ENCODE results near the gene TADA1. TPM values are rescaled to one million over a fixed set of nuclear protein-coding genes. Genes with fewer than 3 reads are reported as not detected.

The TADA1 gene
- total and polyA plus RNA-seq, 2 experiments from 2014 or later = 21.8 to 22.0 TPM

DNA sequence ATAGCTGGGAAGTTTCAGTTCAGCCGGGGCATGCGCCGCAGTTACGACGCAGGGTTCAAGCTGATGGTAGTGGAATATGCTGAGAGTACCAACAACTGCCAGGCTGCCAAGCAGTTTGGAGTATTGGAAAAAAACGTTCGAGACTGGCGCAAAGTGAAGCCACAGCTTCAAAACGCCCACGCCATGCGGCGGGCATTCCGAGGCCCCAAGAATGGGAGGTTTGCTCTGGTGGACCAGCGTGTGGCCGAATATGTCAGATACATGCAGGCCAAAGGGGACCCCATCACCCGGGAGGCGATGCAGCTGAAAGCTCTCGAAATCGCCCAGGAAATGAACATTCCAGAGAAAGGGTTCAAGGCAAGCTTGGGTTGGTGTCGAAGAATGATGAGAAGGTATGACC lies 26.9 kb downstream of the TADA1 start:
- Histone ChIP-seq H3K27ac (ENCODE audit: low read depth) (no peak overlapping the region), H3K4me2 (no peak overlapping the region), H3K79me2 (replicated peaks; ENCODE audit: insufficient read depth) (peaks cover 46% of the 10 kb centered on the region), H2AFZ (no peak overlapping the region), H3F3A (replicated peaks; ENCODE audit: low read depth) (no peaks in the 10 kb centered on the region), H3K4me3 (no peak overlapping the region), H3K27me3 (ENCODE audit: insufficient read depth) (no peaks in the 10 kb centered on the region), H3K36me3 (ENCODE audit: insufficient read depth) (peaks cover 70% of the 10 kb centered on the region), H3K4me1 (ENCODE audit: insufficient read depth) (no peaks in the 10 kb centered on the region), H4K20me1 (replicated peaks; ENCODE audit: insufficient read depth) (peaks cover 39% of the 10 kb centered on the region), H3K9me2 (ENCODE audit: insufficient read depth) (no peaks in the 10 kb centered on the region)
- Mint-ChIP-seq H3K27me3 (ENCODE audit: insufficient read depth, low read depth, poor library complexity) (peaks cover 7% of the 10 kb centered on the region), H3K4me3 (no peak overlapping the region), H3K36me3 (ENCODE audit: low read depth) (peaks cover 99% of the 10 kb centered on the region), H3K9me3 (no peaks in the 10 kb centered on the region), H3K27ac (no peak overlapping the region), H3K4me1 (peaks cover 2% of the 10 kb centered on the region; the same call in 2 of the 3 replicates)
- DNase-seq (ENCODE audit: low spot score) (no peak), ATAC-seq (no peak)
- TF ChIP-seq, protein P1, sequence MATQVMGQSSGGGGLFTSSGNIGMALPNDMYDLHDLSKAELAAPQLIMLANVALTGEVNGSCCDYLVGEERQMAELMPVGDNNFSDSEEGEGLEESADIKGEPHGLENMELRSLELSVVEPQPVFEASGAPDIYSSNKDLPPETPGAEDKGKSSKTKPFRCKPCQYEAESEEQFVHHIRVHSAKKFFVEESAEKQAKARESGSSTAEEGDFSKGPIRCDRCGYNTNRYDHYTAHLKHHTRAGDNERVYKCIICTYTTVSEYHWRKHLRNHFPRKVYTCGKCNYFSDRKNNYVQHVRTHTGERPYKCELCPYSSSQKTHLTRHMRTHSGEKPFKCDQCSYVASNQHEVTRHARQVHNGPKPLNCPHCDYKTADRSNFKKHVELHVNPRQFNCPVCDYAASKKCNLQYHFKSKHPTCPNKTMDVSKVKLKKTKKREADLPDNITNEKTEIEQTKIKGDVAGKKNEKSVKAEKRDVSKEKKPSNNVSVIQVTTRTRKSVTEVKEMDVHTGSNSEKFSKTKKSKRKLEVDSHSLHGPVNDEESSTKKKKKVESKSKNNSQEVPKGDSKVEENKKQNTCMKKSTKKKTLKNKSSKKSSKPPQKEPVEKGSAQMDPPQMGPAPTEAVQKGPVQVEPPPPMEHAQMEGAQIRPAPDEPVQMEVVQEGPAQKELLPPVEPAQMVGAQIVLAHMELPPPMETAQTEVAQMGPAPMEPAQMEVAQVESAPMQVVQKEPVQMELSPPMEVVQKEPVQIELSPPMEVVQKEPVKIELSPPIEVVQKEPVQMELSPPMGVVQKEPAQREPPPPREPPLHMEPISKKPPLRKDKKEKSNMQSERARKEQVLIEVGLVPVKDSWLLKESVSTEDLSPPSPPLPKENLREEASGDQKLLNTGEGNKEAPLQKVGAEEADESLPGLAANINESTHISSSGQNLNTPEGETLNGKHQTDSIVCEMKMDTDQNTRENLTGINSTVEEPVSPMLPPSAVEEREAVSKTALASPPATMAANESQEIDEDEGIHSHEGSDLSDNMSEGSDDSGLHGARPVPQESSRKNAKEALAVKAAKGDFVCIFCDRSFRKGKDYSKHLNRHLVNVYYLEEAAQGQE (IDR thresholded peaks at IDR 0.05; ENCODE audit: unreplicated experiment) = no peak
- no peak for TF ChIP-seq NANOG (IDR thresholded peaks at IDR 0.05; ENCODE audit: borderline replicate concordance)
- TF ChIP-seq, protein P2, sequence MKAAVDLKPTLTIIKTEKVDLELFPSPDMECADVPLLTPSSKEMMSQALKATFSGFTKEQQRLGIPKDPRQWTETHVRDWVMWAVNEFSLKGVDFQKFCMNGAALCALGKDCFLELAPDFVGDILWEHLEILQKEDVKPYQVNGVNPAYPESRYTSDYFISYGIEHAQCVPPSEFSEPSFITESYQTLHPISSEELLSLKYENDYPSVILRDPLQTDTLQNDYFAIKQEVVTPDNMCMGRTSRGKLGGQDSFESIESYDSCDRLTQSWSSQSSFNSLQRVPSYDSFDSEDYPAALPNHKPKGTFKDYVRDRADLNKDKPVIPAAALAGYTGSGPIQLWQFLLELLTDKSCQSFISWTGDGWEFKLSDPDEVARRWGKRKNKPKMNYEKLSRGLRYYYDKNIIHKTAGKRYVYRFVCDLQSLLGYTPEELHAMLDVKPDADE (IDR thresholded peaks at IDR 0.05) = no peak
- no peak for TF ChIP-seq EZH2 (IDR thresholded peaks at IDR 0.05; ENCODE audit: low read depth, unreplicated experiment)
- TF ChIP-seq, protein P3, sequence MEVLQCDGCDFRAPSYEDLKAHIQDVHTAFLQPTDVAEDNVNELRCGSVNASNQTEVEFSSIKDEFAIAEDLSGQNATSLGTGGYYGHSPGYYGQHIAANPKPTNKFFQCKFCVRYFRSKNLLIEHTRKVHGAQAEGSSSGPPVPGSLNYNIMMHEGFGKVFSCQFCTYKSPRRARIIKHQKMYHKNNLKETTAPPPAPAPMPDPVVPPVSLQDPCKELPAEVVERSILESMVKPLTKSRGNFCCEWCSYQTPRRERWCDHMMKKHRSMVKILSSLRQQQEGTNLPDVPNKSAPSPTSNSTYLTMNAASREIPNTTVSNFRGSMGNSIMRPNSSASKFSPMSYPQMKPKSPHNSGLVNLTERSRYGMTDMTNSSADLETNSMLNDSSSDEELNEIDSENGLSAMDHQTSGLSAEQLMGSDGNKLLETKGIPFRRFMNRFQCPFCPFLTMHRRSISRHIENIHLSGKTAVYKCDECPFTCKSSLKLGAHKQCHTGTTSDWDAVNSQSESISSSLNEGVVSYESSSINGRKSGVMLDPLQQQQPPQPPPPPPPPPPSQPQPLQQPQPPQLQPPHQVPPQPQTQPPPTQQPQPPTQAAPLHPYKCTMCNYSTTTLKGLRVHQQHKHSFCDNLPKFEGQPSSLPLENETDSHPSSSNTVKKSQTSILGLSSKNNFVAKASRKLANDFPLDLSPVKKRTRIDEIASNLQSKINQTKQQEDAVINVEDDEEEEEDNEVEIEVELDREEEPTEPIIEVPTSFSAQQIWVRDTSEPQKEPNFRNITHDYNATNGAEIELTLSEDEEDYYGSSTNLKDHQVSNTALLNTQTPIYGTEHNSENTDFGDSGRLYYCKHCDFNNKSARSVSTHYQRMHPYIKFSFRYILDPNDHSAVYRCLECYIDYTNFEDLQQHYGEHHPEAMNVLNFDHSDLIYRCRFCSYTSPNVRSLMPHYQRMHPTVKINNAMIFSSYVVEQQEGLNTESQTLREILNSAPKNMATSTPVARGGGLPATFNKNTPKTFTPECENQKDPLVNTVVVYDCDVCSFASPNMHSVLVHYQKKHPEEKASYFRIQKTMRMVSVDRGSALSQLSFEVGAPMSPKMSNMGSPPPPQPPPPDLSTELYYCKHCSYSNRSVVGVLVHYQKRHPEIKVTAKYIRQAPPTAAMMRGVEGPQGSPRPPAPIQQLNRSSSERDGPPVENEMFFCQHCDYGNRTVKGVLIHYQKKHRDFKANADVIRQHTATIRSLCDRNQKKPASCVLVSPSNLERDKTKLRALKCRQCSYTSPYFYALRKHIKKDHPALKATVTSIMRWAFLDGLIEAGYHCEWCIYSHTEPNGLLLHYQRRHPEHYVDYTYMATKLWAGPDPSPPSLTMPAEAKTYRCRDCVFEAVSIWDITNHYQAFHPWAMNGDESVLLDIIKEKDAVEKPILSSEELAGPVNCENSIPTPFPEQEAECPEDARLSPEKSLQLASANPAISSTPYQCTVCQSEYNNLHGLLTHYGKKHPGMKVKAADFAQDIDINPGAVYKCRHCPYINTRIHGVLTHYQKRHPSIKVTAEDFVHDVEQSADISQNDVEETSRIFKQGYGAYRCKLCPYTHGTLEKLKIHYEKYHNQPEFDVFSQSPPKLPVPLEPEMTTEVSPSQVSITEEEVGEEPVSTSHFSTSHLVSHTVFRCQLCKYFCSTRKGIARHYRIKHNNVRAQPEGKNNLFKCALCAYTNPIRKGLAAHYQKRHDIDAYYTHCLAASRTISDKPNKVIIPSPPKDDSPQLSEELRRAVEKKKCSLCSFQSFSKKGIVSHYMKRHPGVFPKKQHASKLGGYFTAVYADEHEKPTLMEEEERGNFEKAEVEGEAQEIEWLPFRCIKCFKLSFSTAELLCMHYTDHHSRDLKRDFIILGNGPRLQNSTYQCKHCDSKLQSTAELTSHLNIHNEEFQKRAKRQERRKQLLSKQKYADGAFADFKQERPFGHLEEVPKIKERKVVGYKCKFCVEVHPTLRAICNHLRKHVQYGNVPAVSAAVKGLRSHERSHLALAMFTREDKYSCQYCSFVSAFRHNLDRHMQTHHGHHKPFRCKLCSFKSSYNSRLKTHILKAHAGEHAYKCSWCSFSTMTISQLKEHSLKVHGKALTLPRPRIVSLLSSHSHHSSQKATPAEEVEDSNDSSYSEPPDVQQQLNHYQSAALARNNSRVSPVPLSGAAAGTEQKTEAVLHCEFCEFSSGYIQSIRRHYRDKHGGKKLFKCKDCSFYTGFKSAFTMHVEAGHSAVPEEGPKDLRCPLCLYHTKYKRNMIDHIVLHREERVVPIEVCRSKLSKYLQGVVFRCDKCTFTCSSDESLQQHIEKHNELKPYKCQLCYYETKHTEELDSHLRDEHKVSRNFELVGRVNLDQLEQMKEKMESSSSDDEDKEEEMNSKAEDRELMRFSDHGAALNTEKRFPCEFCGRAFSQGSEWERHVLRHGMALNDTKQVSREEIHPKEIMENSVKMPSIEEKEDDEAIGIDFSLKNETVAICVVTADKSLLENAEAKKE (CRISPR knock-in tag; IDR thresholded peaks at IDR 0.05) = no peak
- TF ChIP-seq ZNF331 (CRISPR knock-in tag; IDR thresholded peaks at IDR 0.05; ENCODE audit: low read depth) = no peak
- TF ChIP-seq STAT1 (IDR thresholded peaks at IDR 0.05; ENCODE audit: unreplicated experiment) = no peak
- TF ChIP-seq ZNF114 (CRISPR knock-in tag; IDR thresholded peaks at IDR 0.05) = no peak
- no peak for TF ChIP-seq EZH2phosphoT487 (IDR thresholded peaks at IDR 0.05; ENCODE audit: unreplicated experiment)
- TF ChIP-seq, protein P4, sequence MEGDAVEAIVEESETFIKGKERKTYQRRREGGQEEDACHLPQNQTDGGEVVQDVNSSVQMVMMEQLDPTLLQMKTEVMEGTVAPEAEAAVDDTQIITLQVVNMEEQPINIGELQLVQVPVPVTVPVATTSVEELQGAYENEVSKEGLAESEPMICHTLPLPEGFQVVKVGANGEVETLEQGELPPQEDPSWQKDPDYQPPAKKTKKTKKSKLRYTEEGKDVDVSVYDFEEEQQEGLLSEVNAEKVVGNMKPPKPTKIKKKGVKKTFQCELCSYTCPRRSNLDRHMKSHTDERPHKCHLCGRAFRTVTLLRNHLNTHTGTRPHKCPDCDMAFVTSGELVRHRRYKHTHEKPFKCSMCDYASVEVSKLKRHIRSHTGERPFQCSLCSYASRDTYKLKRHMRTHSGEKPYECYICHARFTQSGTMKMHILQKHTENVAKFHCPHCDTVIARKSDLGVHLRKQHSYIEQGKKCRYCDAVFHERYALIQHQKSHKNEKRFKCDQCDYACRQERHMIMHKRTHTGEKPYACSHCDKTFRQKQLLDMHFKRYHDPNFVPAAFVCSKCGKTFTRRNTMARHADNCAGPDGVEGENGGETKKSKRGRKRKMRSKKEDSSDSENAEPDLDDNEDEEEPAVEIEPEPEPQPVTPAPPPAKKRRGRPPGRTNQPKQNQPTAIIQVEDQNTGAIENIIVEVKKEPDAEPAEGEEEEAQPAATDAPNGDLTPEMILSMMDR (conservative IDR thresholded peaks at IDR 0.05; ENCODE audit: low read depth in 2 of 2) = no peak
- no peak for TF ChIP-seq POLR2AphosphoS5 (IDR thresholded peaks at IDR 0.05; ENCODE audit: low read depth)
- TF ChIP-seq CREB1 (CRISPR knock-in tag; IDR thresholded peaks at IDR 0.05; ENCODE audit: low read depth) = no peak
- no peak for TF ChIP-seq JUNB (IDR thresholded peaks at IDR 0.05; ENCODE audit: unreplicated experiment)
